Omental fat pad (tissue), 4 donors: ENCODE data around the gene CCDC9. TPM values are rescaled to one million over a fixed set of nuclear protein-coding genes. Genes with fewer than 3 reads are reported as not detected.
A peak's percentile ranks its signal among the peaks of the same experiment; 100 is the strongest.

Experiments used
- ATAC-seq: fragments of 150-250 bp; one replicate; pipeline ENCODE4 v1.9.1; 2016; ENCODE audit warnings: mild to moderate bottlenecking, moderate library complexity; ENCODE audit not compliant: low FRiP score
- DNase-seq: peaks from one replicate; pipeline ENCODE4 v3.0.0-alpha.2; 2019; ENCODE audit warnings: low spot score
- CTCF ChIP-seq, 3 donors: fragments of 450-650 bp; IDR thresholded peaks; one replicate each; pipeline ENCODE4 v1.5.1; 2016 to 2017; ENCODE audit warnings: antibody characterized with exemption in 3 of 3, mild to moderate bottlenecking in 3 of 3, moderate library complexity in 2 of 3
- total RNA-seq, 4 donors: library from RNA; depleted of rRNA; stranded (reverse); fragments of >200 nt; gene quantifications; one replicate each; pipeline ENCODE4 v1.1.0, GENCODE V29; 2016

Gene CCDC9
- total RNA-seq, 4 donors from 2014 or later: 8.2 to 16.7 (median 12.5) TPM

- ATAC-seq (no peak), DNase-seq (no peak)
- no peak for TF ChIP-seq CTCF (IDR thresholded peaks at IDR 0.05)
These were observed 50.0 kb downstream of the CCDC9 start for GRCh38 chr19:47306303-47306702.

GRCh38 chr19:47309038-47309437, 52.7 kb downstream of the CCDC9 start:
- no peak for TF ChIP-seq CTCF (IDR thresholded peaks at IDR 0.05)
- ATAC-seq (no peak), DNase-seq (no peak)

GRCh38 chr19:47309608-47310007, 53.3 kb downstream of the CCDC9 start, which contains the start of gene C5AR1:
TSS of gene C5AR1 (plus strand) at chr19:47309861. CDS start at chr19:47309896, 35 bp downstream.
- no peak for TF ChIP-seq CTCF (IDR thresholded peaks at IDR 0.05)
- DNase-seq (no peak), ATAC-seq (peak; percentile 25)

- ATAC-seq: no peak
- DNase-seq: no peak
- TF ChIP-seq CTCF (IDR thresholded peaks at IDR 0.05): no peak
These were observed 54.0 kb downstream of the CCDC9 start for GRCh38 chr19:47310323-47310722.

- no peak for DNase-seq
- ATAC-seq: no peak
- TF ChIP-seq CTCF (IDR thresholded peaks at IDR 0.05): no peak
These were observed 54.5 kb downstream of the CCDC9 start for GRCh38 chr19:47310819-47311218.

- no peak for TF ChIP-seq CTCF (IDR thresholded peaks at IDR 0.05)
- ATAC-seq: no peak
- no peak for DNase-seq
These were observed 56.2 kb downstream of the CCDC9 start for GRCh38 chr19:47312366-47313006.

- DNase-seq (no peak), ATAC-seq (no peak)
These were observed 57.5 kb downstream of the CCDC9 start for GRCh38 chr19:47313754-47314295.

More at GRCh38 chr19:47313754-47314295, 57.5 kb downstream of the CCDC9 start:
- TF ChIP-seq CTCF (IDR thresholded peaks at IDR 0.05): no peak
